Activated T-helper 2 cell treated with anti-CD3 and anti-CD28 coated beads, Interferon-gamma antibody, Interleukin-2, Interleukin-4, amounts not matched to agents 10 μg/mL and 5 μg/mL and 100 μg/mL, durations not matched to agents 14 hours and 24 hours and 36 hours (primary cell): ENCODE data around the gene CYP4V2. TPM values are rescaled to one million over a fixed set of nuclear protein-coding genes. Genes with fewer than 3 reads are reported as not detected.
"Not testable (repeated sequence)": the region's sequence is repeated elsewhere in the genome, so short reads cannot be mapped to it uniquely, and the experiment has no call there.

Experiments
- DNase-seq: peaks from one replicate; pipeline ENCODE4 v3.0.0; 2021; ENCODE audit warnings: low spot score
- H3K27ac Mint-ChIP-seq: one replicate; pipeline ENCODE4 v1.8.0; 2021; ENCODE audit warnings: mixed read lengths
- H3K27me3 Mint-ChIP-seq: one replicate; pipeline ENCODE4 v1.8.0; 2021; ENCODE audit warnings: low read depth, mixed read lengths
- H3K36me3 Mint-ChIP-seq: one replicate; pipeline ENCODE4 v1.8.0; 2021; ENCODE audit warnings: low read depth, mixed read lengths
- H3K4me1 Mint-ChIP-seq: one replicate; pipeline ENCODE4 v1.8.0; 2021; ENCODE audit warnings: low read depth, mixed read lengths
- H3K4me3 Mint-ChIP-seq: one replicate; pipeline ENCODE4 v1.8.0; 2021; ENCODE audit warnings: low read depth, mild to moderate bottlenecking, moderate library complexity, mixed read lengths
- H3K9me3 Mint-ChIP-seq: one replicate; pipeline ENCODE4 v1.8.0; 2021; ENCODE audit warnings: mixed read lengths
- intact Hi-C: fragments of 100-400 bp; cut with micrococcal nuclease; formaldehyde crosslinking; loops from one replicate; pipeline ENCODE4 v1.15.1; 2023
- total RNA-seq: library from RNA; stranded (reverse); gene quantifications from 2 replicates; pipeline ENCODE4 v1.2.3, GENCODE V29; 2022

CYP4V2 gene
- total RNA-seq, 1 donor from 2014 or later, result 8.9 TPM

- DNase-seq, H3K27ac Mint-ChIP-seq, intact Hi-C loops, H3K4me1 Mint-ChIP-seq, H3K36me3 Mint-ChIP-seq, H3K9me3 Mint-ChIP-seq, H3K27me3 Mint-ChIP-seq, H3K4me3 Mint-ChIP-seq: not testable (repeated sequence)
Measured at GRCh38 chr4:186247062-186247752, 55.8 kb downstream of the CYP4V2 start.

- DNase-seq, result no peak
- H3K27ac Mint-ChIP-seq, result no peak overlapping the region
Measured at GRCh38 chr4:186248643-186249042, 57.3 kb downstream of the CYP4V2 start.

GRCh38 chr4:186249785-186250754 lies 58.7 kb downstream of the CYP4V2 start:
- Mint-ChIP-seq H3K27me3 (no peaks in the 10 kb centered on the region), H3K9me3 (no peaks in the 10 kb centered on the region), H3K4me1 (no peaks in the 10 kb centered on the region), H3K4me3 (no peak overlapping the region), H3K36me3 (no peaks in the 10 kb centered on the region), H3K27ac (no peak overlapping the region)
- DNase-seq, result no peak
- intact Hi-C loops, result no loop called here

More at GRCh38 chr4:186248643-186249042, 57.3 kb downstream of the CYP4V2 start:
- Mint-ChIP-seq H3K36me3 (no peaks in the 10 kb centered on the region), H3K27me3 (no peaks in the 10 kb centered on the region), H3K4me3 (no peak overlapping the region), H3K9me3 (no peaks in the 10 kb centered on the region), H3K4me1 (no peaks in the 10 kb centered on the region)
- intact Hi-C loops, result no loop called here

GRCh38 chr4:186250760-186251159 lies 59.4 kb downstream of the CYP4V2 start:
- intact Hi-C loops, result no loop called here
- no peaks in the 10 kb centered on the region for H3K4me1 Mint-ChIP-seq
- no peaks in the 10 kb centered on the region for H3K36me3 Mint-ChIP-seq
- H3K9me3 Mint-ChIP-seq, result no peaks in the 10 kb centered on the region
- no peak overlapping the region for H3K27ac Mint-ChIP-seq
- DNase-seq, result no peak
- H3K27me3 Mint-ChIP-seq, result no peaks in the 10 kb centered on the region
- H3K4me3 Mint-ChIP-seq, result no peak overlapping the region

GRCh38 chr4:186255122-186255521 lies 63.8 kb downstream of the CYP4V2 start:
- Mint-ChIP-seq H3K4me1 (no peaks in the 10 kb centered on the region), H3K36me3 (no peaks in the 10 kb centered on the region), H3K27ac (no peak overlapping the region), H3K9me3 (no peaks in the 10 kb centered on the region), H3K4me3 (no peak overlapping the region), H3K27me3 (no peaks in the 10 kb centered on the region)
- intact Hi-C loops, result no loop called here
- no peak for DNase-seq

GRCh38 chr4:186258216-186258811 lies 66.9 kb downstream of the CYP4V2 start:
- Mint-ChIP-seq H3K36me3 (no peaks in the 10 kb centered on the region), H3K4me3 (no peak overlapping the region), H3K9me3 (no peaks in the 10 kb centered on the region), H3K27ac (no peak overlapping the region), H3K27me3 (no peaks in the 10 kb centered on the region), H3K4me1 (no peaks in the 10 kb centered on the region)
- intact Hi-C loops, result no loop called here
- no peak for DNase-seq

GRCh38 chr4:186260117-186260503 lies 68.7 kb downstream of the CYP4V2 start:
- H3K4me1 Mint-ChIP-seq, result no peaks in the 10 kb centered on the region
- H3K27ac Mint-ChIP-seq, result no peak overlapping the region

More at GRCh38 chr4:186260117-186260503, 68.7 kb downstream of the CYP4V2 start:
- intact Hi-C loops, result no loop called here
- Mint-ChIP-seq H3K9me3 (no peaks in the 10 kb centered on the region), H3K36me3 (no peaks in the 10 kb centered on the region), H3K27me3 (no peaks in the 10 kb centered on the region), H3K4me3 (no peak overlapping the region)
- DNase-seq, result no peak

Other genes starting within 250 kb of the CYP4V2 start
- not detected in 2 replicates for gene TLR3, start 122.4 kb upstream of the CYP4V2 start, total RNA-seq
- gene FAM149A, start 86.9 kb upstream of the CYP4V2 start, total RNA-seq, result 0.30 and 0.60 TPM in 2 replicates
- not detected in 2 replicates for gene KLKB1, start 35.9 kb downstream of the CYP4V2 start, total RNA-seq
- not detected in 2 replicates for gene F11, start 74.6 kb downstream of the CYP4V2 start, total RNA-seq